Thyroid gland (tissue), 4 donors: Measurements from ENCODE around the gene NAP1L4.

Experiments
- CTCF ChIP-seq, 6 experiments: fragments of 200-600 bp in 3 of 6; fragments of 450-650 bp in 3 of 6; sonication (generic) in 3 of 6; IDR thresholded peaks; one replicate each; pipeline ENCODE4 v1.5.1; 2016 to 2019; ENCODE audit warnings: antibody characterized with exemption in 6 of 6, mild to moderate bottlenecking in 2 of 6, inconsistent platforms in 1 of 6, moderate library complexity in 1 of 6
- POLR2A ChIP-seq, 2 donors: fragments of 450-650 bp; IDR thresholded peaks; one replicate each; pipeline ENCODE4 v1.6.1; 2017; ENCODE audit warnings: antibody characterized with exemption in 2 of 2, mild to moderate bottlenecking in 2 of 2, moderate library complexity in 1 of 2

GRCh38 chr11:2950825-2951224 is 41.3 kb downstream of the NAP1L4 start:
- TF ChIP-seq CTCF (IDR thresholded peaks at IDR 0.05) (no peak), POLR2A (IDR thresholded peaks at IDR 0.05) (no peak)
